ENCODE measurements around the gene NOS1AP.
A peak's percentile ranks its signal among the peaks of the same experiment; 100 is the strongest.

The NOS1AP gene

GRCh38 chr1:162279136-162279498 is 209.6 kb downstream of the NOS1AP start:
- ChIA-PET POLR2A (no interaction called here), CTCF (interaction anchor here (2.2 kb wide), 1 partner anchor 223 kb away, joined by 8 read pairs; no protein-coding TSS in a partner anchor)
- TF ChIP-seq ZNF384 (IDR thresholded peaks at IDR 0.05) (no peak), ELF4 (IDR thresholded peaks at IDR 0.05) (no peak), PKNOX1 (IDR thresholded peaks at IDR 0.05) (peak; percentile 60)
- no peak for DNase-seq (ENCODE audit: extremely low spot score)

- TF ChIP-seq FOXM1 (IDR thresholded peaks at IDR 0.05; ENCODE audit: borderline replicate concordance) (no peak), NFRKB (IDR thresholded peaks at IDR 0.05) (no peak), L3MBTL2 (conservative IDR thresholded peaks at IDR 0.05) (no peak), HDGF (IDR thresholded peaks at IDR 0.05; ENCODE audit: borderline replicate concordance) (no peak), BHLHE40 (IDR thresholded peaks at IDR 0.05; ENCODE audit: borderline replicate concordance) (no peak), SP1 (IDR thresholded peaks at IDR 0.05) (no peak), PKNOX1 (IDR thresholded peaks at IDR 0.05) (no peak), CTBP1 (IDR thresholded peaks at IDR 0.05; ENCODE audit: borderline replicate concordance) (no peak), ZNF384 (IDR thresholded peaks at IDR 0.05) (no peak), LEF1 (IDR thresholded peaks at IDR 0.05; ENCODE audit: borderline replicate concordance) (no peak), SUZ12 (IDR thresholded peaks at IDR 0.05) (no peak), ELF4 (IDR thresholded peaks at IDR 0.05) (no peak), TARDBP (IDR thresholded peaks at IDR 0.05) (no peak), FOXA1 (IDR thresholded peaks at IDR 0.05) (no peak), FOXK2 (IDR thresholded peaks at IDR 0.05) (no peak), ARNT (IDR thresholded peaks at IDR 0.05) (no peak)
- ChIA-PET CTCF (no interaction called here), POLR2A (no interaction called here)
- DNase-seq (ENCODE audit: extremely low spot score): no peak
Measured at GRCh38 chr1:162281426-162281825, 211.9 kb downstream of the NOS1AP start.

GRCh38 chr1:162283657-162284056 is 214.2 kb downstream of the NOS1AP start:
- ChIA-PET POLR2A (no interaction called here), CTCF (no interaction called here)
- TF ChIP-seq SUZ12 (IDR thresholded peaks at IDR 0.05) (no peak), TARDBP (IDR thresholded peaks at IDR 0.05) (no peak), ZNF384 (IDR thresholded peaks at IDR 0.05) (no peak), ELF4 (IDR thresholded peaks at IDR 0.05) (no peak), ARNT (IDR thresholded peaks at IDR 0.05) (no peak), LEF1 (IDR thresholded peaks at IDR 0.05; ENCODE audit: borderline replicate concordance) (no peak), HDGF (IDR thresholded peaks at IDR 0.05; ENCODE audit: borderline replicate concordance) (no peak), SP1 (IDR thresholded peaks at IDR 0.05) (no peak), NFRKB (IDR thresholded peaks at IDR 0.05) (no peak), PKNOX1 (IDR thresholded peaks at IDR 0.05) (no peak), FOXM1 (IDR thresholded peaks at IDR 0.05; ENCODE audit: borderline replicate concordance) (no peak)
- no peak for DNase-seq (ENCODE audit: extremely low spot score)

GRCh38 chr1:162284206-162284955 is 214.9 kb downstream of the NOS1AP start:
- ChIA-PET POLR2A (no interaction called here), CTCF (no interaction called here)
- no peak for TF ChIP-seq PKNOX1 (IDR thresholded peaks at IDR 0.05)
- no peak for TF ChIP-seq ELF4 (IDR thresholded peaks at IDR 0.05)
- no peak for TF ChIP-seq SUZ12 (IDR thresholded peaks at IDR 0.05)
- TF ChIP-seq ZNF384 (IDR thresholded peaks at IDR 0.05): no peak
- no peak for TF ChIP-seq ARNT (IDR thresholded peaks at IDR 0.05)
- no peak for TF ChIP-seq NFRKB (IDR thresholded peaks at IDR 0.05)
- TF ChIP-seq LEF1 (IDR thresholded peaks at IDR 0.05; ENCODE audit: borderline replicate concordance): no peak
- no peak for TF ChIP-seq CTBP1 (IDR thresholded peaks at IDR 0.05; ENCODE audit: borderline replicate concordance)
- TF ChIP-seq FOXM1 (IDR thresholded peaks at IDR 0.05; ENCODE audit: borderline replicate concordance): no peak
- no peak for TF ChIP-seq L3MBTL2 (conservative IDR thresholded peaks at IDR 0.05)
- TF ChIP-seq HDGF (IDR thresholded peaks at IDR 0.05; ENCODE audit: borderline replicate concordance): no peak
- no peak for TF ChIP-seq SP1 (IDR thresholded peaks at IDR 0.05)
- TF ChIP-seq FOXK2 (IDR thresholded peaks at IDR 0.05): no peak
- TF ChIP-seq BHLHE40 (IDR thresholded peaks at IDR 0.05; ENCODE audit: borderline replicate concordance): no peak
- DNase-seq (ENCODE audit: extremely low spot score): no peak

GRCh38 chr1:162285149-162285561 is 215.7 kb downstream of the NOS1AP start:
- no peak for DNase-seq (ENCODE audit: extremely low spot score)
- POLR2A ChIA-PET: no interaction called here
- CTCF ChIA-PET: no interaction called here
- peak; percentile 43; the same call in 1 of the 2 replicates for TF ChIP-seq PKNOX1 (IDR thresholded peaks at IDR 0.05)
- TF ChIP-seq ELF4 (IDR thresholded peaks at IDR 0.05): no peak
